HG02588 (cell line): ENCODE data around the gene GPR21.

Source experiments
- ATAC-seq: cut with Tn5 transposase; IDR thresholded peaks from one replicate; pipeline ENCODE4 v1.9.1; 2021; ENCODE audit warnings: mild to moderate bottlenecking, moderate library complexity; ENCODE audit not compliant: unreplicated experiment

The GPR21 gene

GRCh38 chr9:123033864-123034601 is 566 bp downstream of the GPR21 start:
- ATAC-seq = no peak

- no peak for ATAC-seq
These were observed 1.5 kb downstream of the GPR21 start for GRCh38 chr9:123034881-123035510.

GRCh38 chr9:123035791-123036190 is 2.3 kb downstream of the GPR21 start:
- no peak for ATAC-seq

GRCh38 chr9:123036893-123037545 is 3.6 kb downstream of the GPR21 start:
- ATAC-seq = no peak

GRCh38 chr9:123039617-123040219 is 6.3 kb downstream of the GPR21 start:
- no peak for ATAC-seq

- no peak for ATAC-seq
These were observed 7.3 kb downstream of the GPR21 start for GRCh38 chr9:123040801-123041200.

- no peak for ATAC-seq
These were observed 8.0 kb downstream of the GPR21 start for GRCh38 chr9:123041489-123041888.

- ATAC-seq = no peak
These were observed 9.8 kb downstream of the GPR21 start for GRCh38 chr9:123043081-123043939.

- ATAC-seq = no peak
These were observed 11.1 kb downstream of the GPR21 start for GRCh38 chr9:123044586-123044985.

- ATAC-seq = no peak
These were observed 13.1 kb downstream of the GPR21 start for GRCh38 chr9:123046406-123047195.

- ATAC-seq = no peak
These were observed 15.3 kb downstream of the GPR21 start for GRCh38 chr9:123048748-123049147.

- ATAC-seq = no peak
These were observed 16.2 kb downstream of the GPR21 start for GRCh38 chr9:123049589-123050222.

GRCh38 chr9:123053046-123053445 is 19.6 kb downstream of the GPR21 start:
- no peak for ATAC-seq

- ATAC-seq = no peak
These were observed 20.2 kb downstream of the GPR21 start for GRCh38 chr9:123053711-123054110.

- ATAC-seq = no peak
These were observed 25.4 kb downstream of the GPR21 start for GRCh38 chr9:123058834-123059233.

- ATAC-seq = no peak
These were observed 26.2 kb downstream of the GPR21 start for GRCh38 chr9:123059472-123060220.

GRCh38 chr9:123061216-123061615 is 27.7 kb downstream of the GPR21 start:
- no peak for ATAC-seq

- no peak for ATAC-seq
These were observed 29.1 kb downstream of the GPR21 start for GRCh38 chr9:123062351-123063176.
